22Rv1 (cell line): ENCODE data around the gene CASP7.

ENCODE experiments used
- ZFX ChIP-seq: fragments of 450-650 bp; IDR thresholded peaks from 2 replicates; pipeline ENCODE4 v1.6.1; 2017; ENCODE audit warnings: antibody characterized with exemption, borderline replicate concordance
- TF ChIP-seq, protein P1 (sequence below): fragments of 450-650 bp; IDR thresholded peaks from 2 replicates; pipeline ENCODE4 v1.5.1; 2017; ENCODE audit warnings: mild to moderate bottlenecking

DNA sequence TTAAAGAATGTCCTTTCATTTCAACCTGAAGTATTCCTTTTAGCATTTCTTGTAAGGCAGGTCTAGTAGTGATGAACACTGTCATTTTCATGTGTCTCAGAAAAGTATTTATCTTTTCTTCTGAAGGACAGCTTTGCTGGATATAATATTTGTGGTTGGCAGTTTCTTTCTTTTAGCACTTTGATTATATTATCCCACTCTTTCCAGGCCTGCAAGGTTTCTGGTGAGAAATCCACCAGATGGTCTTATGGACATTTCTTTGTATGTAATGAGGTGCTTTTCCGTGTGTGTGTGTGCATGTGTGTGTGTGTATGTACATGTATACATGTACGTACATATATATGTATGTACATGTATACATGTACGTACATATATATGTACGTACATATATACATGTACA lies 7.3 kb downstream of the CASP7 start:
- TF ChIP-seq, protein P1, sequence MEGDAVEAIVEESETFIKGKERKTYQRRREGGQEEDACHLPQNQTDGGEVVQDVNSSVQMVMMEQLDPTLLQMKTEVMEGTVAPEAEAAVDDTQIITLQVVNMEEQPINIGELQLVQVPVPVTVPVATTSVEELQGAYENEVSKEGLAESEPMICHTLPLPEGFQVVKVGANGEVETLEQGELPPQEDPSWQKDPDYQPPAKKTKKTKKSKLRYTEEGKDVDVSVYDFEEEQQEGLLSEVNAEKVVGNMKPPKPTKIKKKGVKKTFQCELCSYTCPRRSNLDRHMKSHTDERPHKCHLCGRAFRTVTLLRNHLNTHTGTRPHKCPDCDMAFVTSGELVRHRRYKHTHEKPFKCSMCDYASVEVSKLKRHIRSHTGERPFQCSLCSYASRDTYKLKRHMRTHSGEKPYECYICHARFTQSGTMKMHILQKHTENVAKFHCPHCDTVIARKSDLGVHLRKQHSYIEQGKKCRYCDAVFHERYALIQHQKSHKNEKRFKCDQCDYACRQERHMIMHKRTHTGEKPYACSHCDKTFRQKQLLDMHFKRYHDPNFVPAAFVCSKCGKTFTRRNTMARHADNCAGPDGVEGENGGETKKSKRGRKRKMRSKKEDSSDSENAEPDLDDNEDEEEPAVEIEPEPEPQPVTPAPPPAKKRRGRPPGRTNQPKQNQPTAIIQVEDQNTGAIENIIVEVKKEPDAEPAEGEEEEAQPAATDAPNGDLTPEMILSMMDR = no peak
- no peak for TF ChIP-seq ZFX
